Colonic mucosa (tissue), 4 donors: ENCODE data around the gene ROBO1. TPM values are rescaled to one million over a fixed set of nuclear protein-coding genes. Genes with fewer than 3 reads are reported as not detected.

Source experiments
- DNase-seq: peaks from one replicate; pipeline ENCODE4 v3.0.0-alpha.2; 2020
- H3K27ac ChIP-seq: fragments of 200-600 bp; one replicate; pipeline ENCODE4 v1.8.0; 2021
- H3K27me3 ChIP-seq: fragments of 200-600 bp; one replicate; pipeline ENCODE4 v1.8.0; 2021
- H3K36me3 ChIP-seq: fragments of 200-600 bp; one replicate; pipeline ENCODE4 v1.8.0; 2021
- H3K4me1 ChIP-seq: fragments of 200-600 bp; one replicate; pipeline ENCODE4 v1.8.0; 2021; ENCODE audit warnings: mild to moderate bottlenecking
- H3K4me3 ChIP-seq: fragments of 200-600 bp; one replicate; pipeline ENCODE4 v1.8.0; 2021
- H3K9ac ChIP-seq, 2 donors: one replicate each; pipeline ENCODE4 v1.7.0; 2013; ENCODE audit warnings: control low read depth in 2 of 2, low read depth in 2 of 2, low read length in 2 of 2
- H3K9me3 ChIP-seq: fragments of 200-600 bp; one replicate; pipeline ENCODE4 v1.8.0; 2021
- CTCF ChIP-seq: fragments of 200-600 bp; IDR thresholded peaks from one replicate; pipeline ENCODE4 v1.8.0; 2022; ENCODE audit warnings: antibody characterized with exemption, mild to moderate bottlenecking
- intact Hi-C: fragments of 100-400 bp; cut with DNase I; formaldehyde crosslinking; loops from one replicate; pipeline ENCODE4 v1.14.1; 2022
- total RNA-seq, 2 donors: library from RNA; stranded (reverse); fragmentation: NEBNext Ultra II Directional in 1 of 2; extraction: Animal tissue kit (Norgen Biotek cat#: 25700) in 1 of 2; gene quantifications; one replicate each; pipeline ENCODE4 v1.2.1, GENCODE V29; 2021
- donor health status: healthy.
- donor health status: DM: no; HTN: no; CAD: no.
- donor health status: DM: no; HTN: no; CAD: no.

Gene ROBO1
- total RNA-seq, 2 donors from 2014 or later = 8.1 to 9.4 TPM

DNA sequence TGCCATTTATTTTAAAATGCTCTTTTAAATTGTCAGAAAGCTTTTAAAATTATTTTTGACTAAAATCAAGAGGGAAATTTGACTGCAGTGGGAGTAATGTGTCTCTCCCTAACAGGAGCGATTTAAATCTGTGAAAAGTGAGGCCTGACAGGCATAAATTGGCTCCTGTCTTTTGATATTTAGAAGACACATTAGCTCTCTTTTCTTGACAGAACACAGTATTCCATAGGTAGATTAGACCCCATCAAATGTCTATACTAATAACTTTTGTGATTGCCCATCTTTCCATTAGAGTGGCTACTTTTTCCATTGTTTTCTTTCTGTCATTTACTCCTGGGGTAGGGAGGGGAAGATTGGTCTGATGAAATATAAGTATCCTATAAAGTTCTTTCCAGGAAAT lies 866.3 kb downstream of the ROBO1 start:
- Histone ChIP-seq H3K4me1 (no peaks in the 10 kb centered on the region), H3K36me3 (no peaks in the 10 kb centered on the region), H3K9me3 (no peaks in the 10 kb centered on the region), H3K27ac (no peak overlapping the region), H3K4me3 (no peak overlapping the region), H3K9ac (no peak overlapping the region), H3K27me3 (no peaks in the 10 kb centered on the region)
- intact Hi-C loops = no loop called here
- no peak for DNase-seq
- TF ChIP-seq CTCF = no peak

DNA sequence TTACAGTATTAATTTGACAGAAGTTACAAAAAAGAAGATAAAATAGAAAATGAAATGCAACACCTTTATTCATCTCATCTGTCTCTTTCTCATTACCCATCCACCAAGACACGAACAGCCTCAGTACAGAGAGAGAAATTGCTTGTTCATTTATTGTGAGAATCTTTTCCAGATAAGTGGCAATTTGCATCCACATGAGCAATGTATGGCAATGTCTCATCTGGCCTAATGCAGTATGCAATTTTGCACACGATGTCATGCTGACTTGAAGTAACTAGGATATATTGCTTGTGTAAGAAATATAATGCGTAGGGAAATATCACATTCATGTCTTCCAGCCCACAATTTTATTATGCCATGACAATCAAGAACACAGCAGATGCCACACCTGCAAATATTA lies 866.9 kb downstream of the ROBO1 start:
- no peak for TF ChIP-seq CTCF
- DNase-seq = no peak
- Histone ChIP-seq H3K4me1 (no peaks in the 10 kb centered on the region), H3K9me3 (no peaks in the 10 kb centered on the region), H3K4me3 (no peak overlapping the region), H3K27me3 (no peaks in the 10 kb centered on the region), H3K27ac (no peak overlapping the region), H3K9ac (no peak overlapping the region), H3K36me3 (no peaks in the 10 kb centered on the region)
- intact Hi-C loops = no loop called here

GRCh38 chr3:78900426-78900825 lies 867.4 kb downstream of the ROBO1 start:
- no peaks in the 10 kb centered on the region for H3K4me1 ChIP-seq
- no peak overlapping the region for H3K4me3 ChIP-seq
- no peaks in the 10 kb centered on the region for H3K9me3 ChIP-seq
- H3K27ac ChIP-seq = no peak overlapping the region
- H3K36me3 ChIP-seq = no peaks in the 10 kb centered on the region
- no peaks in the 10 kb centered on the region for H3K27me3 ChIP-seq
- H3K9ac ChIP-seq = no peak overlapping the region
- TF ChIP-seq CTCF = no peak
- intact Hi-C loops = no loop called here
- no peak for DNase-seq

- Histone ChIP-seq H3K27me3 (no peaks in the 10 kb centered on the region), H3K36me3 (no peaks in the 10 kb centered on the region), H3K9ac (no peak overlapping the region), H3K4me1 (no peaks in the 10 kb centered on the region), H3K4me3 (no peak overlapping the region), H3K9me3 (no peaks in the 10 kb centered on the region), H3K27ac (no peak overlapping the region)
- intact Hi-C loops = no loop called here
- TF ChIP-seq CTCF = no peak
- DNase-seq = no peak
These were observed 872.3 kb downstream of the ROBO1 start for GRCh38 chr3:78895528-78895927.

DNA sequence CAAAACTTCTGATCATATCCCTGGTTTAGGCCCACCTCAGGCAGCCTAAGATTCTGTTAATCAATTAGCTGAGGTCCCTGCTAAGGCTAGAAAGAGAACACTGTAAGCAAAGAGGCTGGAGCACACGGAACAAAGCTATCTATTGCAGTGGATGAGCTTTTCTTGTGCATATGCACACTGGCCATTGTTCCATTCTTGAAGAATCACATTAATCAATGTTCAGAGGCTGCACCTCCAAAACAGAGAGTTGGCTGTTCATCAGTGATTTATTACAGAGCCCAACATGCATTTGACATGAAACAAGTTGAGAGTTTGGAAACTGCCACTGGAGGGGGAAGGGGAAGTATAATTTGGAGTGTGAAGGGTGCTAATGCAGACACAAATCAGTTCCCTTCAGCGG lies 873.0 kb downstream of the ROBO1 start:
- no peaks in the 10 kb centered on the region for H3K4me1 ChIP-seq
- H3K9ac ChIP-seq = no peak overlapping the region
- no peak overlapping the region for H3K4me3 ChIP-seq
- H3K27ac ChIP-seq = no peak overlapping the region
- no peak for TF ChIP-seq CTCF
- H3K9me3 ChIP-seq = no peaks in the 10 kb centered on the region
- H3K27me3 ChIP-seq = no peaks in the 10 kb centered on the region
- DNase-seq = no peak
- intact Hi-C loops = no loop called here
- no peaks in the 10 kb centered on the region for H3K36me3 ChIP-seq

GRCh38 chr3:78893161-78893560 lies 874.6 kb downstream of the ROBO1 start:
- Histone ChIP-seq H3K9ac (no peak overlapping the region), H3K4me1 (no peaks in the 10 kb centered on the region), H3K9me3 (no peaks in the 10 kb centered on the region), H3K36me3 (no peaks in the 10 kb centered on the region), H3K4me3 (no peak overlapping the region), H3K27ac (no peak overlapping the region), H3K27me3 (no peaks in the 10 kb centered on the region)
- intact Hi-C loops = no loop called here
- TF ChIP-seq CTCF = no peak
- no peak for DNase-seq
